Measurements from ENCODE around the gene SAMD4A. TPM values are rescaled to one million over a fixed set of nuclear protein-coding genes. Genes with fewer than 3 reads are reported as not detected.

Gene SAMD4A
- total and polyA plus RNA-seq, 8 donors, result 2.9 to 12.2 (median 9.4) TPM

DNA sequence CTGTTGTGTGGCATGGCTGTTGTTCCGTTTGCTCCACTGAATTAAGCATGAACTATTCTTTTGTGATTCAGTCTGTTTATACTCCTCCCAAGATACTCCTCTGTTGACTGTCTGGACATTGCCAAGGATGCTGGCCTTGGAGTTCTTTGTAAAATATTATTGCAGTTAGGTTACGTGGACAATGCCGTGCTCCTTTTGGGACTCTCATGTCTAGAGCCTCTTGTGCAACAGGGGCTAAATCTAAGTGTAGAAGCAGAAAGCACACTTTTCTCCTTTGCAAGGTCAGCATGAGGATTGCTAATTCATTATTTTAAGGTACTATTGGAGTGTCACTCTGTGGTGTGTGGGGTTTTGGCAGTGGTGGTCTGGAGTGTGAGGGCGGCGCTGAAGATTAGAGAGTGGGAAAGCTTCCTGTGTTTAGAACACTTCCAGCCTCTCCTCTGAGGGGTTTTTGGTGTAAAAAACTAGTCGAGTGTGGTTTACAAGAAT is 125.4 kb downstream of the SAMD4A start:
- DNase-seq (no peak), FAIRE-seq (no peak), ATAC-seq (peak in 2 of 4 donors; percentile 7 to 13)
- intact Hi-C loops (cut with DNase I), result loop anchor here in 1 of 3 donors (5.0 kb wide), 1 partner anchor 125 kb away; the partner anchor contains the start of gene SAMD4A
- no peak overlapping the region for H3K27ac ChIP-seq
- 78 to 81% methylated on average over 6 of the region's 6 CpGs for WGBS, 2 donors
- TF ChIP-seq, protein P1, sequence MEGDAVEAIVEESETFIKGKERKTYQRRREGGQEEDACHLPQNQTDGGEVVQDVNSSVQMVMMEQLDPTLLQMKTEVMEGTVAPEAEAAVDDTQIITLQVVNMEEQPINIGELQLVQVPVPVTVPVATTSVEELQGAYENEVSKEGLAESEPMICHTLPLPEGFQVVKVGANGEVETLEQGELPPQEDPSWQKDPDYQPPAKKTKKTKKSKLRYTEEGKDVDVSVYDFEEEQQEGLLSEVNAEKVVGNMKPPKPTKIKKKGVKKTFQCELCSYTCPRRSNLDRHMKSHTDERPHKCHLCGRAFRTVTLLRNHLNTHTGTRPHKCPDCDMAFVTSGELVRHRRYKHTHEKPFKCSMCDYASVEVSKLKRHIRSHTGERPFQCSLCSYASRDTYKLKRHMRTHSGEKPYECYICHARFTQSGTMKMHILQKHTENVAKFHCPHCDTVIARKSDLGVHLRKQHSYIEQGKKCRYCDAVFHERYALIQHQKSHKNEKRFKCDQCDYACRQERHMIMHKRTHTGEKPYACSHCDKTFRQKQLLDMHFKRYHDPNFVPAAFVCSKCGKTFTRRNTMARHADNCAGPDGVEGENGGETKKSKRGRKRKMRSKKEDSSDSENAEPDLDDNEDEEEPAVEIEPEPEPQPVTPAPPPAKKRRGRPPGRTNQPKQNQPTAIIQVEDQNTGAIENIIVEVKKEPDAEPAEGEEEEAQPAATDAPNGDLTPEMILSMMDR (IDR thresholded peaks at IDR 0.05), result no peak
- H3K9me3 ChIP-seq, result no peaks in the 10 kb centered on the region
- no peaks in the 10 kb centered on the region for H3K36me3 ChIP-seq
- no peaks in the 10 kb centered on the region for H3K4me1 ChIP-seq
- no peaks in the 10 kb centered on the region for H3K27me3 ChIP-seq
- H3K4me3 ChIP-seq, result no peak overlapping the region

DNA sequence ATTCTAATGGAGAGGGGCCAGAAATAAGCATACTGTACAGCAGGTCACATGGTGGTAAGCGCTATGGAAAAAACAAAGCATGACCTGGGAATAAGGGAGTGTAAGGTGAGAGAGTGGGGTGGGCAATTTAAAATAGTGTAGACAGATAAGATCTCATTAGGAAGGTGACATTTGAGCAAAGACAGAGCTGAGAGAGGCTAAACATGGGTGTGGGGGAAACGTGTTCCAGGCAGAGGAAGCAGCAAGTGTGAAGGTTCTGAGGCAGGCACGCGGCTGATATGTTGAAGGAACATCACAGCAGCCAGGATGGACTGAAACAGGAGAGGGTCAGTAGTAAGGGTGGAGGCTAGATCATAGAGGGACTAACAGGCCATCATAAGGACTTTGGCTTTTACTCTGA is 126.8 kb downstream of the SAMD4A start:
- Histone ChIP-seq H3K27ac (no peak overlapping the region), H3K36me3 (no peaks in the 10 kb centered on the region), H3K4me3 (no peak overlapping the region), H3K9me3 (no peaks in the 10 kb centered on the region), H3K27me3 (no peaks in the 10 kb centered on the region), H3K4me1 (peaks cover 0 to 2% (median 0%) of the 10 kb centered on the region in 3 donors)
- no peak for DNase-seq
- FAIRE-seq, result no peak
- TF ChIP-seq, protein P1 (IDR thresholded peaks at IDR 0.05), result no peak
- 89 to 95% methylated on average over 4 of the region's 4 CpGs for WGBS, 2 donors
- intact Hi-C loops (cut with DNase I), result loop anchor here in 1 of 3 donors (5.0 kb wide), 1 partner anchor 126 kb away; the partner anchor contains the start of gene SAMD4A
- ATAC-seq, result no peak

DNA sequence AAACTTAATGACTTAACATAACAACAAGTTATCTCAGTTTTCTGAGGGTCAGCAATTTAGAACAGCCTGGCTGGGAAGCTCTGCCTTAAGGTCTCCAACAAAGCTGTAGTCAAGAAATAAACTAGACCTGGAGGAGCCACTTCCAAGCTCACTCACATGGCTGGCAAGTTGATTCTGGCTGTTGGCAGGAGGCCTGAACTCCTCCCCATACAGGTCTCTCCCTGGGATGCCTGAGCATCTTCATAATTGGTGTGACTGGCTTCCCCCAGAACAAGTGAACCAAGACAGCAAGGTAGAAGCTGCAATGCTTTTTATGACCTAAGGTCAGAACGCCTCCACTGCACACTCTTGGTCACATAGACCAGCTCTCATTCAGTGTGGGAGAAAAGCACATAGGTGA is 128.3 kb downstream of the SAMD4A start:
- H3K4me1 ChIP-seq, result peaks cover 0 to 3% (median 0%) of the 10 kb centered on the region in 3 donors
- TF ChIP-seq, protein P1 (IDR thresholded peaks at IDR 0.05), result no peak
- H3K4me3 ChIP-seq, result no peak overlapping the region
- H3K27ac ChIP-seq, result no peak overlapping the region
- H3K27me3 ChIP-seq, result no peaks in the 10 kb centered on the region
- ATAC-seq, result no peak
- H3K9me3 ChIP-seq, result no peaks in the 10 kb centered on the region
- intact Hi-C loops (cut with DNase I), result no loop called here
- H3K36me3 ChIP-seq, result no peaks in the 10 kb centered on the region
- WGBS, 2 donors, result 90 to 92% methylated on average over 1 of the region's 1 CpG
- no peak for FAIRE-seq
- DNase-seq, result no peak

DNA sequence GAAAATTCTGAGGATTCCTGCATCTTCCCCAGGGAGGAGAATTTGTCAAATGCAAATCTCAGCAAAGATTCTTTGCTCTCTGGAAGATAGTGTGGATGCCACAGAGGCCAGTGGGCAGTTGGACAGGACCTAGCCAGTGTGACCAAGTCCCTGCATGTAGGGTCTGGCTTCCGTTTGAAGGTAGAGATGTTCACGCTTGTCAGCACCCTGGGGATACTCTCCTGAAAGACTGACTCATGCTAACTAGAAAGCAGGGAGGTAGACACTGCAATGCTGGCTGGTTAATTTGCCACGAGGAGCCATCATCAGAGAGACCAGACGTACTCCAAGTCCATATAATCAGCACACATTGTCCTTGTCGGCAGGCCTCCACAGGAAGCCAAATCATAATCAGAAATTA is 130.1 kb downstream of the SAMD4A start:
- DNase-seq, result no peak
- H3K27me3 ChIP-seq, result no peaks in the 10 kb centered on the region
- TF ChIP-seq, protein P1 (IDR thresholded peaks at IDR 0.05), result no peak
- 83 to 92% methylated on average over 5 of the region's 5 CpGs for WGBS, 2 donors
- H3K4me3 ChIP-seq, result no peak overlapping the region
- no peaks in the 10 kb centered on the region for H3K9me3 ChIP-seq
- H3K4me1 ChIP-seq, result peaks cover 0 to 3% (median 0%) of the 10 kb centered on the region in 3 donors
- ATAC-seq, result no peak
- no peak overlapping the region for H3K27ac ChIP-seq
- no peaks in the 10 kb centered on the region for H3K36me3 ChIP-seq
- FAIRE-seq, result no peak
- intact Hi-C loops (cut with DNase I), result no loop called here

DNA sequence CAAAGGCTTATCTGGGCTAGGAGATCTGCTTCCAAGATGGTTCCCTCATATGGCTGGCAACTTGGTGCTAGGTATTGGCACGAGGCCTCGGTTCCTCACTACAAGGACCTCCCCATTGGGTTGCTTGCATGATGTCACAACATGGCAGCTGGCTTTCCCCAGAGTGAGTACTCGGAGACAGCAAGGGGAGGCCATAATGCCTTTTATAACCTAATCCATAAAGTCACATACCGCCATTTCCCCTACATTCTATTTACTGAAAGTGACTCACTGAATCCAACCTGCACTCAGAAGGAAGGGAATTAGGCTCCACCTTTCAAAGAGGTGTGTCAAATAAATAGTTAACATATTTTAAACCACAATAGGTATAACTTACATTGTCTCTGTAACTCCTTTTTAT is 130.9 kb downstream of the SAMD4A start:
- TF ChIP-seq, protein P1 (IDR thresholded peaks at IDR 0.05), result no peak
- ATAC-seq (no peak), FAIRE-seq (no peak), DNase-seq (no peak)
- Histone ChIP-seq H3K36me3 (no peaks in the 10 kb centered on the region), H3K27me3 (no peaks in the 10 kb centered on the region), H3K27ac (no peak overlapping the region), H3K4me3 (no peak overlapping the region), H3K9me3 (no peaks in the 10 kb centered on the region), H3K4me1 (peaks cover 0 to 3% (median 0%) of the 10 kb centered on the region in 3 donors)
- intact Hi-C loops (cut with DNase I), result no loop called here
- 95 to 97% methylated on average over 4 of the region's 4 CpGs for WGBS, 2 donors
